D721Med (cell line): ENCODE results near the gene MED12L.

ENCODE experiments used
- DNase-seq: peaks from one replicate; pipeline ENCODE4 v3.0.0; 2011; ENCODE audit warnings: low spot score; ENCODE audit not compliant: insufficient read length
- FAIRE-seq: peaks from 2 replicates; lab custom pipeline; 2011; peaks lifted over from hg19 to GRCh38; lab: Jason Lieb, UNC
- CTCF ChIP-seq: IDR thresholded peaks from 2 replicates; pipeline ENCODE4 v1.5.1; 2012; ENCODE audit warnings: mild to moderate bottlenecking, control low read depth; ENCODE audit not compliant: insufficient read depth; ENCODE audit errors: missing control alignments

Gene MED12L

GRCh38 chr3:151293127-151293526 lies 207.7 kb downstream of the MED12L start:
- DNase-seq (no peak), FAIRE-seq (no peak)
- no peak for TF ChIP-seq CTCF

GRCh38 chr3:151296226-151296625 lies 210.8 kb downstream of the MED12L start:
- DNase-seq (no peak), FAIRE-seq (no peak)
- TF ChIP-seq CTCF: no peak

GRCh38 chr3:151297429-151297828 lies 212.0 kb downstream of the MED12L start:
- TF ChIP-seq CTCF: no peak
- DNase-seq (no peak), FAIRE-seq (no peak)

GRCh38 chr3:151299006-151299405 lies 213.5 kb downstream of the MED12L start:
- DNase-seq (no peak), FAIRE-seq (no peak)
- TF ChIP-seq CTCF: no peak

GRCh38 chr3:151300539-151300938 lies 215.1 kb downstream of the MED12L start:
- FAIRE-seq (no peak), DNase-seq (no peak)
- TF ChIP-seq CTCF: no peak

- FAIRE-seq (no peak), DNase-seq (no peak)
- no peak for TF ChIP-seq CTCF
These were observed 216.3 kb downstream of the MED12L start for GRCh38 chr3:151301787-151302186.

GRCh38 chr3:151303751-151304150 lies 218.3 kb downstream of the MED12L start:
- no peak for TF ChIP-seq CTCF
- DNase-seq (no peak), FAIRE-seq (no peak)
